Retinal pigment epithelial cell (primary cell): Measurements from ENCODE around the gene CPSF4.
A peak's percentile ranks its signal among the peaks of the same experiment; 100 is the strongest.
"Not testable (repeated sequence)": the region's sequence is repeated elsewhere in the genome, so short reads cannot be mapped to it uniquely, and the experiment has no call there.

ENCODE experiments used
- DNase-seq: peaks from one replicate; pipeline ENCODE4 v3.0.0-alpha.2; 2010; ENCODE audit warnings: low read depth
- H3K4me3 ChIP-seq: 2 replicates; pipeline ENCODE4 v1.5.1; 2011; ENCODE audit warnings: mild to moderate bottlenecking, low read length, control low read depth, moderate library complexity
- TF ChIP-seq, protein P1 (sequence below): conservative IDR thresholded peaks from 2 replicates; pipeline ENCODE4 v1.5.1; 2011; ENCODE audit warnings: low read depth, low read length, control low read depth, inconsistent platforms

Gene CPSF4

DNA sequence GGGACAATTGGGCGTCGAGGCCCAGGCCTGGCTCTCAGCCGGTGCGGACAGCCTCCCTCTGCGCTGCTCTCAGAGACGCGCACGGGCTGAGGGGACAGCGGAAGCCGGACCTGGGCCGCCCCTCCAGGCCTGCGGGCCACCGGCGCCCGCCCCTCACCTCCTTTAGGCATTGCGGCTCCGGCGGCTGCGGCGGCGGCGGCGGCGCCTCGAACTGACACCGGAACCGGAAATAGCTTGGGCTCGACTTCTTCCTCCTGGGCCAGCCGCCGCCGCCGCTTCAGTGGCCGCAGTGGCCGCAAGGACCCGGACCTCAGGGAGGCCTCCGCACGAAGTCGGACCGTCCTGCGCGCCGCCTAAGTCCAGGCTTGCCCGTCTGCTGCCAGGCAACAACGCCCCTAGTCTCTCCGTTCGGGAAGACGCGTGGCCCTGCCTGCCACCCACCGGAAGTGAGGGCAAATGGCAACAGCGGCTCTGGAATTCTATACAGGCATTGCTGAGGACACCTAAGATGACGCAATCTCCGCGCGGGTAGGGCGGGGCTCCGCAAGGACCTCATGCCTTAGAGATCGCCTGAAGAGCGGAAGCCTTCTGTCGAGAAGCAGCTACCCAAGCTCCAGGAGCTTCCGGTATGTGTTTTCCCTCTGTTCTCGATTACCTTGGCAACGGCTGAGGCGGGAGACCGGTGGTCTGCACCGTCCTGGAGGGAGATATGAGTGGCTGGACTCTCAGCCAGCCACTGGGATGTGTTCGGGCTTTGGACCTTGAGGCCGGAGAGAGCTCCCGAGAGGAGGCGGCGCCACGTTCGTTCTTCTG lies 30.2 kb upstream of the CPSF4 start, which contains the start of the genes BUD31 and PDAP1:
Gene BUD31 (plus strand): TSS at position 591 of the 813 bp plus-strand sequence. CDS start 2,124 bp downstream, outside the sequence.
Gene PDAP1 (minus strand): TSS at position 219 of the 813 bp plus-strand sequence. CDS start 49 bp downstream, at position 170.
- H3K4me3 ChIP-seq: peak within 1 kb of the TSS; percentile 99
- TF ChIP-seq, protein P1, sequence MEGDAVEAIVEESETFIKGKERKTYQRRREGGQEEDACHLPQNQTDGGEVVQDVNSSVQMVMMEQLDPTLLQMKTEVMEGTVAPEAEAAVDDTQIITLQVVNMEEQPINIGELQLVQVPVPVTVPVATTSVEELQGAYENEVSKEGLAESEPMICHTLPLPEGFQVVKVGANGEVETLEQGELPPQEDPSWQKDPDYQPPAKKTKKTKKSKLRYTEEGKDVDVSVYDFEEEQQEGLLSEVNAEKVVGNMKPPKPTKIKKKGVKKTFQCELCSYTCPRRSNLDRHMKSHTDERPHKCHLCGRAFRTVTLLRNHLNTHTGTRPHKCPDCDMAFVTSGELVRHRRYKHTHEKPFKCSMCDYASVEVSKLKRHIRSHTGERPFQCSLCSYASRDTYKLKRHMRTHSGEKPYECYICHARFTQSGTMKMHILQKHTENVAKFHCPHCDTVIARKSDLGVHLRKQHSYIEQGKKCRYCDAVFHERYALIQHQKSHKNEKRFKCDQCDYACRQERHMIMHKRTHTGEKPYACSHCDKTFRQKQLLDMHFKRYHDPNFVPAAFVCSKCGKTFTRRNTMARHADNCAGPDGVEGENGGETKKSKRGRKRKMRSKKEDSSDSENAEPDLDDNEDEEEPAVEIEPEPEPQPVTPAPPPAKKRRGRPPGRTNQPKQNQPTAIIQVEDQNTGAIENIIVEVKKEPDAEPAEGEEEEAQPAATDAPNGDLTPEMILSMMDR: no peak
- DNase-seq: peak; percentile 84

DNA sequence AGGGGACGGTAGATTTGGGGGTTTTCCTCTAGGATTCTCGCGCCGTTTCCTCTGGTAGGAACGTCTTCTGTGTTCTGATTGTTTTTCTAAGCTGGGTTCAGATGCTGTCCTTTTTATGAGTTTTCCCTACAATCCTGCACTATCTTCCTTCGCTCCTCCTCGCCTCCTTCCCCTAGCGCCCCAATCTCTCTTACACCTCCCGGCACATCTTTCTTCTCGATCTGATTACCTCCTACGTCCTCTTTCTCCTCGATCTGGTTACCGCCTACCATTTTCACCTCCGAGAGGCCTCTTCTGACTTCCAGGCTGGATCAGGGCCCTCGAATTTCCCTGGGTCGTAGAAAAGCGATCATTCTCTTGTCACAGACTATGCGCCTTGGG lies 29.6 kb upstream of the CPSF4 start:
- DNase-seq: no peak
- TF ChIP-seq, protein P1: no peak
- peak overlapping the region; percentile 99 for H3K4me3 ChIP-seq

DNA sequence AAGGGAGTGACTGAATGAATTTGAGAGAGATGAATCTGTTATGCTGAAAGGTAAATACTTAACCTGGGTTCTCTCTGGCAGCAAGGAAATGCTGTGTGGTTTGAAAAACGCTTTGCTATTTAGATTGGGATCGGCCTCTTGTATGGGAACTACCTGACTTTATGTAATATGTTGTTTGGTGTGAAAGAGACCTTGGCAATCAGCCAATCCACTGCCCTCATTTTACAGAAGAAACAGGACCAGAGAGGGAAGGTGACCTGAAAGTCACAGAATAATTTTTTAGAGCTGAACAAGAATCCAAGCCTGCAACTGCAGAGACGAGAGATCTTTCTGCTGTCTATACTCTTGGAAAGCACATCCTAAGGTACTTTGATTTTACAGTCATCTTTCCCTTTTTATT lies 28.9 kb upstream of the CPSF4 start:
- DNase-seq: no peak
- TF ChIP-seq, protein P1: no peak
- peak overlapping the region; percentile 99 for H3K4me3 ChIP-seq

DNA sequence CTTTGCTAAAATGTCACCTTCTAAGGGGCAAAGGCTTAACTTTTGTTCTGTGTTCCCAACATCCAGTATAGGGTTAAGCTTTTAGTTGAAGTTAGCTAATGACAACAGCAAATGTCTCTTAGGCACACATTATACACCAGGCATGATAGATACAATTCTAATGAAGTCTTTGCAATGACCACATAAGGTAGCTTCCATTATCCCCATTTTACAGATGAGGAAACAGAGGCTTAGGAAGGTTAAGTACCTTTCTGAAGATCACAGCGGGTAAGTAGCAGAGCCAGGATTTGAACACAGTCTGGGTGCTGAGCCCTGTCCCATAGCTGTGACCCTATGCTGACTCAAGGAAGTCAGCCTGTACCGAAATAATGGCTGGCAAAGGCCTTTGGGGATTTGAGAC lies 28.1 kb upstream of the CPSF4 start:
- H3K4me3 ChIP-seq: no peak overlapping the region
- DNase-seq: no peak
- TF ChIP-seq, protein P1: no peak

DNA sequence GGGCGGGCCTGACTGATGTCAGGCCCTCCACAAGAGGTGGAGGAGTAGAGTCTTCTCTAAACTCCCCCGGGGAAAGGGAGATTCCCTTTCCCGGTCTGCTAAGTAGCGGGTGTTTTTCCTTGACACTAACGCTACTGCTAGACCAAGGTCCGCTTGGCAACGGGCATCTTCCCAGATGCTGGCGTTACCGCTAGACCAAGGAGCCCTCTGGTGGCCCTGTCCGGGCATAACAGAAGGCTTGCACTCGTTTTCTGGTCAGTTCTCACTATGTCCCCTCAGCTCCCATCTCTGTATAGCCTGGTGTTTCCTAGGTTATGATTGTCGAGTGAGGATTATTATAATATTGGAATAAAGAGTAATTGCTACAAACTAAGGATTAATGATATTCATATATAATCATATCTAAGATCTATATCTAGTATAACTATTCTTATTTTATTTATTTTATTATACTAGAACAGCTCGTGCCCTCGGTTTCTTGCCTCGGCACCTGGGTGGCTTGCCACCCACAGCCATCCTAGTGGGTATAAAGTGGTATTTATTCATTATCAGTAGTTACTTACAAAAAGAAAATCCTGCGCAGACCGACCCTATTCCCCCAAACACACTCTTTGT lies 23.1 kb upstream of the CPSF4 start:
- DNase-seq, H3K4me3 ChIP-seq: not testable (repeated sequence)
- TF ChIP-seq, protein P1: peak; percentile 67

DNA sequence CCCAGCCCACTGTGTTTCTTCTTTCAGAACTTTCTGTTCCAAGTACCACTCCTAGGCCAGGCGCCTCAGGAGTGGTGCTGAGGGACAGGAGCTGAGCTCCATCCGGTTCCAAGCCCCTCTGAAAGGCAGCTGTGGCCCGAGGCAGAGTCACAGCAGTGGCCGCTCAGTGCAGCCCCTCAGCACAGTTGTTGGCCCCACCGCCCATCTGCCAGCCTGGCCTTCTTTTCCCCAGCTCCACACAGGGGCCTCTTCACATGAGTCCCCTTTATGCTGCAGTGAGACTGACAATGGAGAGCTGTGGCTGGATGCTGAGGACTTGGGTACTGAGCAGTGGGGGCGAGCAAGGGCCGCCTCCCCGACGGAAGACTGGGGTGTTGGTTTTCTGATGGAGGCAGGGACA lies 20.5 kb upstream of the CPSF4 start:
- TF ChIP-seq, protein P1: no peak
- H3K4me3 ChIP-seq: no peak overlapping the region
- no peak for DNase-seq
